Skeletal muscle cell (primary cell): ENCODE results near the gene SVIL.
A peak's percentile ranks its signal among the peaks of the same experiment; 100 is the strongest.
"Not testable (repeated sequence)": the region's sequence is repeated elsewhere in the genome, so short reads cannot be mapped to it uniquely, and the experiment has no call there.

Experiments used
- DNase-seq: peaks from one replicate; pipeline ENCODE4 v3.0.0-alpha.2; 2010; ENCODE audit warnings: low read depth
- H3K4me3 ChIP-seq: 2 replicates; pipeline ENCODE4 v1.5.1; 2011; ENCODE audit warnings: low read depth, mild to moderate bottlenecking, control low read depth, low read length, moderate library complexity

The SVIL gene

GRCh38 chr10:29587102-29587749 is 47.5 kb downstream of the SVIL start:
- not testable (repeated sequence) for DNase-seq, H3K4me3 ChIP-seq

GRCh38 chr10:29586509-29586908 is 48.3 kb downstream of the SVIL start:
- H3K4me3 ChIP-seq = no peak overlapping the region
- no peak for DNase-seq

GRCh38 chr10:29585488-29585976 is 49.2 kb downstream of the SVIL start:
- no peak for DNase-seq
- H3K4me3 ChIP-seq = no peak overlapping the region

- no peak overlapping the region for H3K4me3 ChIP-seq
- DNase-seq = no peak
Measured at GRCh38 chr10:29584436-29584835, 50.3 kb downstream of the SVIL start.

GRCh38 chr10:29583674-29584073 is 51.1 kb downstream of the SVIL start:
- no peak overlapping the region for H3K4me3 ChIP-seq
- no peak for DNase-seq

GRCh38 chr10:29582769-29583168 is 52.0 kb downstream of the SVIL start:
- not testable (repeated sequence) for H3K4me3 ChIP-seq
- DNase-seq = peak; percentile 51

GRCh38 chr10:29579455-29579970 is 55.3 kb downstream of the SVIL start:
- DNase-seq = no peak
- H3K4me3 ChIP-seq = no peak overlapping the region

GRCh38 chr10:29578457-29578856 is 56.3 kb downstream of the SVIL start:
- no peak for DNase-seq
- H3K4me3 ChIP-seq = no peak overlapping the region

GRCh38 chr10:29576681-29577080 is 58.1 kb downstream of the SVIL start:
- H3K4me3 ChIP-seq = no peak overlapping the region
- no peak for DNase-seq

- H3K4me3 ChIP-seq = no peak overlapping the region
- no peak for DNase-seq
Measured at GRCh38 chr10:29575098-29575455, 59.7 kb downstream of the SVIL start.

GRCh38 chr10:29574212-29575097 is 60.3 kb downstream of the SVIL start:
- DNase-seq, H3K4me3 ChIP-seq: not testable (repeated sequence)

- H3K4me3 ChIP-seq, DNase-seq: not testable (repeated sequence)
Measured at GRCh38 chr10:29570248-29570647, 64.5 kb downstream of the SVIL start.

- no peak overlapping the region for H3K4me3 ChIP-seq
- no peak for DNase-seq
Measured at GRCh38 chr10:29569795-29570194, 65.0 kb downstream of the SVIL start.

GRCh38 chr10:29567003-29567402 is 67.8 kb downstream of the SVIL start:
- no peak for DNase-seq
- no peak overlapping the region for H3K4me3 ChIP-seq

- not testable (repeated sequence) for H3K4me3 ChIP-seq, DNase-seq
Measured at GRCh38 chr10:29566209-29566608, 68.6 kb downstream of the SVIL start.

GRCh38 chr10:29563420-29564035 is 71.2 kb downstream of the SVIL start:
- DNase-seq = no peak
- no peak overlapping the region for H3K4me3 ChIP-seq

GRCh38 chr10:29563006-29563405 is 71.8 kb downstream of the SVIL start:
- DNase-seq = not testable (repeated sequence)

GRCh38 chr10:29559996-29560395 is 74.8 kb downstream of the SVIL start:
- no peak overlapping the region for H3K4me3 ChIP-seq
- peak; percentile 20 for DNase-seq

More at GRCh38 chr10:29563006-29563405, 71.8 kb downstream of the SVIL start:
- H3K4me3 ChIP-seq = not testable (repeated sequence)

- no peak for DNase-seq
- H3K4me3 ChIP-seq = no peak overlapping the region
Measured at GRCh38 chr10:29557665-29558064, 77.1 kb downstream of the SVIL start.
